ENCODE data around the gene PFDN1.
"Not testable (repeated sequence)": the region's sequence is repeated elsewhere in the genome, so short reads cannot be mapped to it uniquely, and the experiment has no call there.

Gene PFDN1

DNA sequence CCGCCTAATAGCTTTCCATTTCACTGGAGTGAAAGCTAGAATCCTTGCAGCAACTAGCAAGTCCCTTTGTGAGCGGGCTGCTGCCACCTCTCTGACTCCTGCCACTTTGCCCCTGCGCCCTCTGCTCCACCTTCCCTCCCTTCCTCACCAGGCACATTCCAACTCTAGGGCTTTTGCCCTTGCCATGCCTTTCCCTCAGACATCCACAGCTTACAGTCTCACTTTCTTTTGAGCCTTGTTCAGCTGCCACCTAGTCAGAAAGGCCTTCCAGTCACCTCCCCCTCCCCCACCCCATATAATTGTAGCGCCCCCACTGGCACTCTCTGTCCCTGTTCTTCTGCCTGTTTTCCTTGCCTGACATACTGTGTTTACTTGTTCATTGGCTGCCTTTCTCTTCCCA, 96.9 kb downstream of the PFDN1 start:
- no peak for DNase-seq

DNA sequence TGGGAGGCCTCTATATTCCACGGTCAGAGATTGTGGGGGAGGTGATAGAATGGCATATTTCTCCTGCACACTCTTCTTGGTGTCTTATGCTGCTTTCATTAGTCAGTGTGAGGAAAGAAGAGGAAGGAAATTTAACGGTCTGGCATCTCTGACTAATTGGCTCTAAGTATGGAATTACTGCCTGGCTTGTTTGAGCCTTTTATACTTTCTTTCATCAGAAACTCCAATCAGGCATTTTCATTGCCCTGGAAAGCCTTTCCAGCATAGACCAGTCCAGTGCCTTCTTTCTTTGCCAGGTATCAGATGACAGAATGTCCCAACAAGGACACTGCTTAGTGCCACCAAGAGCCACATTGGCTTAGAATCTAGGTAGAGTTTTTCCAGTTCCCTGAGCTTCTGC, 97.7 kb downstream of the PFDN1 start:
- no peak for DNase-seq

DNA sequence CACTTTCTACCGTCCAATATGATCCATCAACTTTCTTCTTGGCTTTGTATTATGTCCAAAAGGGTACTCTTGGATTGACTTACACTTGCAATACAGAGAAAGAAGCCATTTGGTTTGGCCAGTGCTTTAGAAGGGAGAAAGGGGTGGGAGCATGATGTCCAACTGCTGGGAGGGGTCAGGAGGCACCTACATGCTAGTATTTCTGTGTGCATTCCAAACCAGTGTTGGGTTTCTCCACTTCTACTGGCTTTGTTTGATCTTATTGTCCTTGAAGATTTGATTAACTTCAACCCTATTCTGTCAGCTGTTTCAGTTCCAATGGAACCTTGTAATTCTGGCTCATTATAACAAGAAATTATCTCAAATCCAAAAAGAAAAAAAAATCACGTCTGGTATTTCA, 100.3 kb downstream of the PFDN1 start:
- DNase-seq: no peak

DNA sequence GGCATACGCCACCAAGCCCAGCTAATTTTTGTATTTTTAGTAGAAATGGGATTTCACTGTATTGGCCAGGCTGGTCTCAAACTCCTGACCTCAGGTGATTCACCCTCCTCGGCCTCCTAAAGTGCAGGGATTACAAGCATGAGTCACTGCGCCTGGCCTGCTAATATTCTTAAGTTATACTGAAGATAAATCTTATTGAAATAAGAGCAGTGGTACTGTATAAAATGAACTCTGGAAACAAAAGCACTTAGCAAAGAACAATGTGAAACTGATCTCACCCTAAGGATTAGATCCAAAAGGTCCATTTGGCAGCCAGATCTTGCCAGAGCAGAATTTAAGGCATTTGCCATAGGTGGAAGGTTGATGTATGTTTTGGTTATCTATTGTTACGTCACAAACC, 100.8 kb downstream of the PFDN1 start:
- DNase-seq: no peak

DNA sequence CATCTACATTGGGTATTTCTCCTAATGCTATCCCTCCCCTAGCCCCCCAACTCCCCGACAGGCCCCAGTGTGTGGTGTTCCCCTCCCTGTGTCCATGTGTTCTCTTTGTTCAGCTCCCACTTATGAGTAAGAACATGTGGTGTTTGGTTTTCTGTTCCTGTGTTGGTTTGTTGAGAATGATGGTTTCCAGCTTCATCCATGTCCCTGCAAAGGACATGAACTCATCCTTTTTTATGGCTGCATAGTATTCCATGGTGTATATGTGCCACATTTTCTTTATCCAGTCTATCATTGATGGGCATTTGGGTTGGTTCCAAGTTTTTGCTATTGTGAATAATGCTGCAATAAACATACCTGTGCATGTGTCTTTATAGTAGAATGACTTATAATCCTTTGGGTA, 104.0 kb downstream of the PFDN1 start:
- DNase-seq: not testable (repeated sequence)

DNA sequence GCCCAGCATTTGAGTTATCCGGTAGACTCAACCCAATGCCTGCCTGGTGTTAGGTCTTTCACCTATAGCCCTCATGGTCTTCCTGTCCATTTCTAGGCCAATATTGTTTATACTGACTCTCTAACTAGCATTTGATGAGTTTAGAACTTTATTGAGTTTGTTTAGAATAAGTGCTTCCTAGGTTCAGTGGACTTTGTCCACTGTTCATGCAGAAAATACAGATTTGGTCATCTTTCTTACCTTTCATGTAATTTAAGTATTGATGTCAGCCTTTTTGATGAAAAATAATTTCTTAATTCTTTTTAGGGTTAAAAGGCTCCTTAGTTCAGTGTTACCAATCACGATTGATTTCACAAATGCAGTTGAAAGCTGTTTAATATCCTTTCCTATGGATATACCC, 105.9 kb downstream of the PFDN1 start:
- DNase-seq: no peak

DNA sequence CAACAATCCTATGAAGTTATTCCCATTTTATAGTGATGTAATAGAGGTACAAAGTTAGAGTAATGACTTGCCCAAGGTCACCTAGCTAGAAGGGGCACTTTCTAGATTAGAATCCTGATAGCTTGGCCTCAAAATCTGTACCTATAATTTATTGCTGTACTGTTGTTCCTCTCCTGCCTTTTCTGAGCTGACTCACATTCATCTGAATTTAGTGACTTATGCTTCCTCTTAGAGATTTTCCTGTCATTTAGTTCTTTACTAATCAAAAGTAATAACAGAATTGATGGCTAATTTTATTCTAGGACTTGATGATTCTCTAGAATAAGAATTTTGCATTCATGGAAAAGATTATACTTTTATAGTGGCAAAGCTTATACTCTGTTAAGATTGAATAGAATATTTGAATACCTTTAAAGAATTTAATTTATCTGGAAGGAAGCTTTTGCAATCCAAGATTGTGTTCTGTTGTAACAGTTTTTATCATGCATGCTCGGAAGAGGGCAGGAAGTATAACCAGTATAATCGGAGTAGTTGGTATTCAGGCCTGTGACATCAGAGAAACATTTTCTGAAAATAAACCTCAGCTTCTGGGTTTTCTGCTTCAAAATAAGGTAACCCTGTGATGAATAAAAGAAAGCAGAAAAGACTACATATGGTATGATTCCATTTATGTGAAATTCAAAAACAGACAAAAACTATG, 106.6 kb downstream of the PFDN1 start:
- no peak for DNase-seq
